ENCODE results near the gene PPP1R13B. TPM values are rescaled to one million over a fixed set of nuclear protein-coding genes. Genes with fewer than 3 reads are reported as not detected.

PPP1R13B gene
- total RNA-seq, 1 donor from 2014 or later, result 63.9 TPM

DNA sequence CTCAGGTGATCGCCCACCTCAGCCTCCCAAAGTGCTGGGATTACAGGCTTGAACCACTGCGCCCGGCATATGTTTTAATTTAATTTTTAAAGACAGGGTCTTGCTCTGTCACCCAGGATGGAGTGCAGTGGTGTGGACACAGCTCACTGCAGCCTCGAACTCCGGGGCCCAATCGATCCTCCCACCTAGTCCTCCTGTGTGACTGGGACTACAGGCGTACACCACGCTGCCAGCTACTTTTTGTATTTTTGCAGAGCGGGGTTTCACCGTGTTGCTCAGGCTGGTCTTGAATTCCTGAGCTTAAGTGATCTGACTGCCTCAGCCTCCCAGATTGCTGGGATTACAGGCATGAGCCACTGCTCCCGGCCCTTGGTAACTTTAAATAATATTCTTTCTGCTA is 30.8 kb upstream of the PPP1R13B start:
- no peak for DNase-seq (ENCODE audit: low spot score)
- Mint-ChIP-seq H3K4me3 (ENCODE audit: unreplicated experiment) (no peak overlapping the region), H3K27ac (ENCODE audit: unreplicated experiment) (no peak overlapping the region), H3K4me1 (ENCODE audit: unreplicated experiment) (peaks cover 18% of the 10 kb centered on the region), H3K27me3 (ENCODE audit: unreplicated experiment) (peaks cover 4% of the 10 kb centered on the region), H3K36me3 (ENCODE audit: low read depth, unreplicated experiment) (no peaks in the 10 kb centered on the region), H3K9me3 (ENCODE audit: unreplicated experiment) (no peaks in the 10 kb centered on the region)
- no peak for TF ChIP-seq CTCF (IDR thresholded peaks at IDR 0.05; ENCODE audit: unreplicated experiment)

DNA sequence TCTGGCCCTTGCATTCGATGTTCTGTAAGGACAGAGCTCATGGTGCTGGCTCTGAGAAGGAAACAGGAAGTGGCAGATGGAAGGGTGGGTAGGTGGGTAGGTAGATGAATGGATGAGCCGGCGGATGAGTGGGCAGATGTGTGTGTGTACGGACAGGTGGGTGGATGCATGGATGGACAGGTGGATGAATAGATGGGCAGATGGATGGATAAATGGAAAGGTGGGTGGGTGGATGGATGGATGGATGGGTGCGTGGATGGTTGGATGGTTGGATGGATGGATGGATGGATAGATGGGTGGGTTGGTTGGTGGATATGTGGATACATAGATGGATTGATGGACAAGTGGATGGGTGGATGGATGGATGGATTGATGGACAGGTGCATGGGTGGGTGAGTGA is 27.6 kb upstream of the PPP1R13B start:
- Mint-ChIP-seq H3K4me3 (ENCODE audit: unreplicated experiment) (peak overlapping the region; percentile 76), H3K27ac (ENCODE audit: unreplicated experiment) (no peak overlapping the region)
- no peak for TF ChIP-seq CTCF (IDR thresholded peaks at IDR 0.05; ENCODE audit: unreplicated experiment)

GRCh38 chr14:103872481-103873113 is 25.2 kb upstream of the PPP1R13B start:
- Mint-ChIP-seq H3K4me3 (ENCODE audit: unreplicated experiment) (no peak overlapping the region), H3K36me3 (ENCODE audit: low read depth, unreplicated experiment) (no peaks in the 10 kb centered on the region), H3K9me3 (ENCODE audit: unreplicated experiment) (no peaks in the 10 kb centered on the region), H3K27ac (ENCODE audit: unreplicated experiment) (no peak overlapping the region), H3K27me3 (ENCODE audit: unreplicated experiment) (peaks cover 6% of the 10 kb centered on the region), H3K4me1 (ENCODE audit: unreplicated experiment) (peaks cover 17% of the 10 kb centered on the region)
- no peak for DNase-seq (ENCODE audit: low spot score)
- TF ChIP-seq CTCF (IDR thresholded peaks at IDR 0.05; ENCODE audit: unreplicated experiment), result no peak

More for the DNA sequence above, 27.6 kb upstream of the PPP1R13B start:
- peaks cover 20% of the 10 kb centered on the region for H3K4me1 Mint-ChIP-seq (ENCODE audit: unreplicated experiment)
- H3K36me3 Mint-ChIP-seq (ENCODE audit: low read depth, unreplicated experiment), result no peaks in the 10 kb centered on the region
- H3K9me3 Mint-ChIP-seq (ENCODE audit: unreplicated experiment), result no peaks in the 10 kb centered on the region
- peaks cover 2% of the 10 kb centered on the region for H3K27me3 Mint-ChIP-seq (ENCODE audit: unreplicated experiment)
- no peak for DNase-seq (ENCODE audit: low spot score)

- TF ChIP-seq CTCF (IDR thresholded peaks at IDR 0.05; ENCODE audit: unreplicated experiment), result no peak
- H3K27ac Mint-ChIP-seq (ENCODE audit: unreplicated experiment), result no peak overlapping the region
- no peaks in the 10 kb centered on the region for H3K36me3 Mint-ChIP-seq (ENCODE audit: low read depth, unreplicated experiment)
- peak; percentile 51 for DNase-seq (ENCODE audit: low spot score)
- H3K9me3 Mint-ChIP-seq (ENCODE audit: unreplicated experiment), result no peaks in the 10 kb centered on the region
- H3K4me1 Mint-ChIP-seq (ENCODE audit: unreplicated experiment), result peaks cover 17% of the 10 kb centered on the region
- peaks cover 6% of the 10 kb centered on the region for H3K27me3 Mint-ChIP-seq (ENCODE audit: unreplicated experiment)
- H3K4me3 Mint-ChIP-seq (ENCODE audit: unreplicated experiment), result no peak overlapping the region
Measured at GRCh38 chr14:103871596-103872480, 24.5 kb upstream of the PPP1R13B start.

All from endothelial cell (in vitro differentiated cells).